ENCODE measurements around the gene TRIAP1.
A peak's percentile ranks its signal among the peaks of the same experiment; 100 is the strongest.

Gene TRIAP1

GRCh38 chr12:120466560-120467315 lies 20.6 kb upstream of the TRIAP1 start:
- peaks cover 58% of the 10 kb centered on the region for H3K36me3 Mint-ChIP-seq (ENCODE audit: low read depth)
- peak overlapping the region; percentile 63 to 91 (median 69) for H3K4me3 Mint-ChIP-seq
- no peaks in the 10 kb centered on the region for H3K27me3 Mint-ChIP-seq (ENCODE audit: low read depth)

GRCh38 chr12:120465756-120466155 lies 19.6 kb upstream of the TRIAP1 start:
- Mint-ChIP-seq H3K4me3 (no peak overlapping the region), H3K9me3 (no peaks in the 10 kb centered on the region), H3K4me1 (peaks cover 36% of the 10 kb centered on the region), H3K27ac (no peak overlapping the region), H3K27me3 (ENCODE audit: low read depth) (no peaks in the 10 kb centered on the region), H3K36me3 (ENCODE audit: low read depth) (peaks cover 62% of the 10 kb centered on the region)
- no peak for TF ChIP-seq CTCF (IDR thresholded peaks at IDR 0.05; ENCODE audit: unreplicated experiment in 3 of 3)

More at GRCh38 chr12:120466560-120467315, 20.6 kb upstream of the TRIAP1 start:
- Mint-ChIP-seq H3K4me1 (peaks cover 36% of the 10 kb centered on the region), H3K27ac (peak overlapping the region in 2 of 3 experiments; percentile 33 to 40), H3K9me3 (no peaks in the 10 kb centered on the region)
- peak; percentile 49 to 52 (median 52) for TF ChIP-seq CTCF (IDR thresholded peaks at IDR 0.05; ENCODE audit: unreplicated experiment in 3 of 3)

GRCh38 chr12:120463712-120464111 lies 17.5 kb upstream of the TRIAP1 start:
- H3K27ac Mint-ChIP-seq, result no peak overlapping the region
- H3K36me3 Mint-ChIP-seq (ENCODE audit: low read depth), result peaks cover 78% of the 10 kb centered on the region
- no peak overlapping the region for H3K4me3 Mint-ChIP-seq
- no peak for TF ChIP-seq CTCF (IDR thresholded peaks at IDR 0.05; ENCODE audit: unreplicated experiment in 3 of 3)
- no peaks in the 10 kb centered on the region for H3K9me3 Mint-ChIP-seq
- peaks cover 28% of the 10 kb centered on the region for H3K4me1 Mint-ChIP-seq
- H3K27me3 Mint-ChIP-seq (ENCODE audit: low read depth), result no peaks in the 10 kb centered on the region

GRCh38 chr12:120462099-120462640 lies 16.0 kb upstream of the TRIAP1 start:
- H3K9me3 Mint-ChIP-seq, result no peaks in the 10 kb centered on the region
- H3K27me3 Mint-ChIP-seq (ENCODE audit: low read depth), result no peaks in the 10 kb centered on the region
- H3K4me3 Mint-ChIP-seq, result no peak overlapping the region
- H3K36me3 Mint-ChIP-seq (ENCODE audit: low read depth), result peaks cover 78% of the 10 kb centered on the region
- peaks cover 15% of the 10 kb centered on the region for H3K4me1 Mint-ChIP-seq
- H3K27ac Mint-ChIP-seq, result no peak overlapping the region
- TF ChIP-seq CTCF (IDR thresholded peaks at IDR 0.05; ENCODE audit: unreplicated experiment in 3 of 3), result no peak

GRCh38 chr12:120460157-120460556 lies 14.0 kb upstream of the TRIAP1 start:
- Mint-ChIP-seq H3K4me1 (no peaks in the 10 kb centered on the region), H3K36me3 (ENCODE audit: low read depth) (peaks cover 77% of the 10 kb centered on the region), H3K9me3 (no peaks in the 10 kb centered on the region), H3K4me3 (no peak overlapping the region), H3K27ac (no peak overlapping the region), H3K27me3 (ENCODE audit: low read depth) (no peaks in the 10 kb centered on the region)
- TF ChIP-seq CTCF (IDR thresholded peaks at IDR 0.05; ENCODE audit: unreplicated experiment in 3 of 3), result no peak

- peak in 1 of 3 experiments; percentile 20 for TF ChIP-seq CTCF (IDR thresholded peaks at IDR 0.05; ENCODE audit: unreplicated experiment in 3 of 3)
- Mint-ChIP-seq H3K9me3 (no peaks in the 10 kb centered on the region), H3K36me3 (ENCODE audit: low read depth) (peaks cover 63% of the 10 kb centered on the region), H3K27ac (peak overlapping the region in 1 of 3 experiments; percentile 32), H3K4me1 (no peaks in the 10 kb centered on the region), H3K4me3 (no peak overlapping the region), H3K27me3 (ENCODE audit: low read depth) (no peaks in the 10 kb centered on the region)
Observed at GRCh38 chr12:120457133-120457532, 10.9 kb upstream of the TRIAP1 start.

Data from nephron (organoid).